Esophagus (tissue), 2 donors: ENCODE results near the gene LST1. TPM values are rescaled to one million over a fixed set of nuclear protein-coding genes. Genes with fewer than 3 reads are reported as not detected.
"Not testable (repeated sequence)": the region's sequence is repeated elsewhere in the genome, so short reads cannot be mapped to it uniquely, and the experiment has no call there.

Experiments used
- H3K27ac ChIP-seq, 2 donors: one replicate each; pipeline ENCODE4 v1.5.1; 2013; ENCODE audit warnings: low read depth in 2 of 2, mild to moderate bottlenecking in 2 of 2, inconsistent platforms in 1 of 2, low read length in 1 of 2, moderate library complexity in 1 of 2
- H3K27me3 ChIP-seq, 2 donors: one replicate each; pipeline ENCODE4 v1.6.1; 2013; ENCODE audit warnings: low read length in 2 of 2, control low read depth in 1 of 2, mild to moderate bottlenecking in 1 of 2; ENCODE audit not compliant: insufficient read depth in 2 of 2, control insufficient read depth in 1 of 2
- H3K36me3 ChIP-seq, 2 donors: one replicate each; pipeline ENCODE4 v1.6.1; 2013; ENCODE audit warnings: low read length in 1 of 2; ENCODE audit not compliant: control insufficient read depth in 2 of 2, insufficient read depth in 2 of 2
- H3K4me1 ChIP-seq, 2 donors: one replicate each; pipeline ENCODE4 v1.6.1; 2013; ENCODE audit warnings: low read length in 1 of 2; ENCODE audit not compliant: control insufficient read depth in 2 of 2, insufficient read depth in 2 of 2
- H3K4me3 ChIP-seq, 2 donors: one replicate each; pipeline ENCODE4 v1.5.1; 2013; ENCODE audit warnings: low read length in 2 of 2, mild to moderate bottlenecking in 2 of 2, low read depth in 1 of 2, moderate library complexity in 1 of 2
- H3K9me3 ChIP-seq, 2 donors: one replicate each; pipeline ENCODE4 v1.6.1; 2013; ENCODE audit warnings: mild to moderate bottlenecking in 2 of 2, low read depth in 1 of 2, low read length in 1 of 2, moderate library complexity in 1 of 2; ENCODE audit not compliant: control insufficient read depth in 2 of 2, insufficient read depth in 1 of 2
- WGBS, 2 donors: extraction: QIAGEN DNeasy Blood & Tissue Kit; methylation state at CpG; one replicate each; pipeline ENCODE4 v1.1.7; 2013; 5-methylcytosine and 5-hydroxymethylcytosine counted together
- polyA plus RNA-seq, 2 donors: library from polyadenylated mRNA; stranded (reverse); fragments of 200-250 nt; gene quantifications; one replicate each; pipeline ENCODE4 v1.2.3, GENCODE V29; 2013
- donor health status: healthy with polysubstance abuse.
- donor health status: Bipolar disorder and iron deficiency.

LST1 gene
- polyA plus RNA-seq, 2 donors = 2.8 to 6.9 TPM

- whole genome bisulfite sequencing, 2 donors = 0% methylated on average over 25 of the region's 25 CpGs
- peak within 1 kb of the TSS; percentile 90 to 93 for H3K27ac ChIP-seq
- H3K4me1 ChIP-seq = peaks cover 3 to 6% of the 10 kb centered on the region in 2 donors
- peaks cover 0 to 3% of the 10 kb centered on the region in 2 donors for H3K36me3 ChIP-seq
- H3K27me3 ChIP-seq = no peaks in the 10 kb centered on the region
- no peaks in the 10 kb centered on the region for H3K9me3 ChIP-seq
- H3K4me3 ChIP-seq = peak within 1 kb of the TSS; percentile 49 to 64
Measured at GRCh38 chr6:31546958-31547726, 38.9 kb upstream of the LST1 start, which contains the start of gene NFKBIL1. Gene NFKBIL1 (plus strand): TSS chr6:31547608. CDS start chr6:31547695, 87 bp downstream.

DNA sequence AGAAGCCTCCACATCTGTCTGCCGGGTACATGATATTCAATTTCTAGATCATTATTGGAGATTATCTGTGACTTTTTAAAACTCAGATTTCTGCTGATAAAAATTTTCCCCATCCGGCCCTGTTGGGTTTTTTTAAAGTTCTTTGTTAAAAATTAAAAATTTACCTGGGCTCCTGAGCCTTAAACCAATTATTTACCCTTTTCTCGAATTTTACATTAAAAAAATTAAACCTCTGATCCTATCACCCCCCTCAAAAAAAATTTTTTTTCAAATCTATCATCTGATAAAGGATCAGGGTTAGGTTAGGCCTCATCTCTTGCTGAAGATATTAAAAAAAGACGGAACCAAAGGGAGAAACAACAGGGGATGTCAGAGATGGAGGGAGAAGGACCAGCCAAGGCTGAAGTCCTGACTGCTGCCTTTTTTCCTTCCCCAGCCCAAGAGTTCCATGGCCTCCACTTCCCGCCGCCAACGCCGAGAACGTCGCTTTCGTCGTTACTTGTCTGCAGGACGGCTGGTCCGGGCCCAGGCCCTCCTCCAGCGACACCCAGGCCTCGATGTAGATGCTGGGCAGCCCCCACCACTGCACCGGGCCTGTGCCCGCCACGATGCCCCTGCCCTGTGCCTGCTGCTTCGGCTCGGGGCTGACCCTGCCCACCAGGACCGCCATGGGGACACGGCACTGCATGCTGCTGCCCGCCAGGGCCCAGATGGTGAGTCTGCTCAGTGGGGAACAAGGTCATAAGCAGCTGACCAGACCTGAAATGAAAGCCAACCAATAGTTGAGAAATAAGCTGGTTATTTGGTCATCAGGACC, 38.1 kb upstream of the LST1 start:
- H3K27me3 ChIP-seq = no peaks in the 10 kb centered on the region
- no peaks in the 10 kb centered on the region for H3K9me3 ChIP-seq
- WGBS, 2 donors = 74 to 76% methylated on average over 24 of the region's 24 CpGs
- peaks cover 3 to 6% of the 10 kb centered on the region in 2 donors for H3K4me1 ChIP-seq
- peaks cover 0 to 3% of the 10 kb centered on the region in 2 donors for H3K36me3 ChIP-seq
- H3K27ac ChIP-seq = peak overlapping the region; percentile 90 to 93
- H3K4me3 ChIP-seq = peak overlapping the region; percentile 49 to 64

DNA sequence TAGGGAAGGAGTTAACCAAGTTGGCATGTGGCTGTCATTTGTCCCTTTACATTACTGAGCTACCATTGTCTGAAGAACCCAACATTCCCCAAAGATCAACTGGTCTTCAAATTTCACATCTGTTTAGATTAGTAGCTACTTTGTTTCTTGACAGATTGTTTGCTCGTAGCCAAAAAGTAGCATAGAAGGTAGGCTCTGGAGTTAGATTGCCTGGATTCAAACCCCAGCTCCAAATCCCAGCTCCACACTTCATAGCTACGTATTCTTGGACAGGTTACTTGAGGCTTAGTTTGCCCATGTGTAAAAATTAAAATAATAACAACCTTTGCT, 37.6 kb upstream of the LST1 start:
- H3K9me3 ChIP-seq = no peaks in the 10 kb centered on the region

GRCh38 chr6:31551371-31551770, 34.7 kb upstream of the LST1 start:
- WGBS, 2 donors = 60 to 62% methylated on average over 4 to 5 of the region's 5 CpGs
- not testable (repeated sequence) for H3K27me3 ChIP-seq, H3K27ac ChIP-seq, H3K9me3 ChIP-seq, H3K4me3 ChIP-seq, H3K36me3 ChIP-seq, H3K4me1 ChIP-seq

More for the DNA sequence above, 37.6 kb upstream of the LST1 start:
- no peak overlapping the region for H3K4me3 ChIP-seq
- 85 to 96% methylated on average over 2 of the region's 2 CpGs for WGBS, 2 donors
- H3K27me3 ChIP-seq = no peaks in the 10 kb centered on the region
- H3K36me3 ChIP-seq = peaks cover 0 to 3% of the 10 kb centered on the region in 2 donors
- H3K4me1 ChIP-seq = peaks cover 3 to 6% of the 10 kb centered on the region in 2 donors
- peak overlapping the region in 1 of 2 donors; percentile 81 for H3K27ac ChIP-seq

- Histone ChIP-seq H3K27ac (no peak overlapping the region), H3K27me3 (no peaks in the 10 kb centered on the region), H3K36me3 (peaks cover 0 to 31% of the 10 kb centered on the region in 2 donors), H3K4me3 (no peak overlapping the region), H3K9me3 (no peaks in the 10 kb centered on the region), H3K4me1 (peaks cover 0 to 5% of the 10 kb centered on the region in 2 donors)
- 67 to 75% methylated on average over 3 of the region's 3 CpGs for WGBS, 2 donors
Measured at GRCh38 chr6:31556307-31556706, 29.8 kb upstream of the LST1 start.

GRCh38 chr6:31557443-31558317, 28.4 kb upstream of the LST1 start:
- Histone ChIP-seq H3K36me3 (peaks cover 0 to 31% of the 10 kb centered on the region in 2 donors), H3K4me3 (no peak overlapping the region), H3K27me3 (no peaks in the 10 kb centered on the region), H3K4me1 (peaks cover 0 to 5% of the 10 kb centered on the region in 2 donors), H3K9me3 (no peaks in the 10 kb centered on the region), H3K27ac (no peak overlapping the region)
- 74 to 78% methylated on average over 24 of the region's 24 CpGs for WGBS, 2 donors

DNA sequence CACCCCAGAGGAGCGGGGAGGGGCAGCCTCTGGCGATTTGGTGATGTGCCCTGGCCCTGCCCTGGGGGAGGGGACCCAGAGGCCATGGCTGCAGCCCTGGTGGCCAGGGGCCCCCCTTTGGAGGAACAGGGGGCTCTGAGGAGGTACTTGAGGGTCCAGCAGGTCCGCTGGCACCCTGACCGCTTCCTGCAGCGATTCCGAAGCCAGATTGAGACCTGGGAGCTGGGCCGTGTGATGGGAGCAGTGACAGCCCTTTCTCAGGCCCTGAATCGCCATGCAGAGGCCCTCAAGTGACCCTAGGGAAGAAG, 27.8 kb upstream of the LST1 start:
- Histone ChIP-seq H3K4me3 (no peak overlapping the region), H3K4me1 (peaks cover 0 to 5% of the 10 kb centered on the region in 2 donors), H3K9me3 (no peaks in the 10 kb centered on the region), H3K27ac (no peak overlapping the region), H3K27me3 (no peaks in the 10 kb centered on the region), H3K36me3 (peaks cover 0 to 31% of the 10 kb centered on the region in 2 donors)
- 84 to 87% methylated on average over 8 of the region's 8 CpGs for WGBS, 2 donors

GRCh38 chr6:31558631-31559500, 27.2 kb upstream of the LST1 start:
- Histone ChIP-seq H3K27me3 (no peaks in the 10 kb centered on the region), H3K4me3 (no peak overlapping the region), H3K9me3 (no peaks in the 10 kb centered on the region), H3K27ac (peak overlapping the region; percentile 38 to 53), H3K4me1 (peaks cover 0 to 5% of the 10 kb centered on the region in 2 donors), H3K36me3 (peaks cover 0 to 31% of the 10 kb centered on the region in 2 donors)
- 65 to 78% methylated on average over 14 of the region's 14 CpGs for WGBS, 2 donors
